GM19463 (cell line): ENCODE data around the gene HIF1A.

Experiments used
- ATAC-seq: cut with Tn5 transposase; IDR thresholded peaks from one replicate; pipeline ENCODE4 v1.9.1; 2021; ENCODE audit warnings: mild to moderate bottlenecking, moderate library complexity; ENCODE audit not compliant: unreplicated experiment

The HIF1A gene

GRCh38 chr14:61769893-61770292 is 74.6 kb downstream of the HIF1A start:
- ATAC-seq: no peak

DNA sequence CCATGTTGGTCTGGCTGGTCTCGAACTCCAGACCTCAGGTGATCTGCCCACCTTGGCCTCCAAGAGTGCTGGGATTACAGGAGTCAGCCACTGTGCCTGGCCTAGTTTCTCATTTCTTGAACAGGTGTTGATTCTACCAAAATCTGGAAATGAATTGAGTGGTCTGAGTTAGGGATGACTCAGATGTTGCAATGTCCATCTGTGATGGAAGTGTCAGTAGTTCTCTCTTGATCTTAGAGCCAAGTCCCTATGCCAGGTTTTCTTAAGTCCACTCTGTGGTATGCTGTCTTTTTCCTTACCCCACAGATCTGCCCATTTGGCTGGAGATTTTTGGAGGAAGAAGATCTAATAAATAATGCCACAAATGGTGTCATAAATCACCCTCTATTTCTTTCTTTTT is 79.5 kb downstream of the HIF1A start:
- ATAC-seq: no peak

DNA sequence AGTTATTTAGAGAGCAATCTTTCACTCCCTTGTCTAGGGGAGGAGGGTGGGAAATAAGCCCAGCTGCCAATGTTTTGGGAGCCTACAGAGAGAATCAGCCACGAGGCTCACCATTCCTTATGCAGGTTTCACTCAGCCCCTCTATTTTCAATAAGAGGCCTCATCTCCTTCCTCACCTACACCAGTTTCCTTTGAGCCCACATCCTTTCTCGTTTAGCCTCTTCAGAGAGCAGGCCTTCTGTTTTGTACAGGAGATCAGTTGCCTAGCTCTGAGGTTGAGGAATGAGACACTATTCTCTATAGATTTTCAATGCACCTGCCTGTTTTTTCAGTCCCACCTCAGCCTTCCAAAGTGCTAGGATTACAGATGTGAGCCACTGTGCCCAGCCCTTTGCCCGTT is 84.8 kb downstream of the HIF1A start:
- no peak for ATAC-seq

GRCh38 chr14:61797309-61797708 is 102.0 kb downstream of the HIF1A start:
- no peak for ATAC-seq
